Tibial nerve (tissue), 4 donors: ENCODE results near the gene HHLA2. TPM values are rescaled to one million over a fixed set of nuclear protein-coding genes. Genes with fewer than 3 reads are reported as not detected.

Source experiments
- DNase-seq, 2 donors: peaks; one replicate each; pipeline ENCODE4 v3.0.0-alpha.2; 2019; ENCODE audit warnings: low spot score in 2 of 2
- H3K27ac ChIP-seq, 4 donors: fragments of 200-600 bp; sonication (generic) in 3 of 4; one replicate each; pipeline ENCODE4 v1.5.1; 2017 to 2019; ENCODE audit warnings: mild to moderate bottlenecking in 1 of 4
- H3K27me3 ChIP-seq, 2 donors: fragments of 200-600 bp; sonication (generic) in 1 of 2; one replicate each; pipeline versions ENCODE4 v1.5.1 to v1.6.0; 2017 to 2019
- H3K36me3 ChIP-seq, 3 donors: fragments of 200-600 bp; sonication (generic); one replicate each; pipeline ENCODE4 v1.5.1; 2018 to 2019
- H3K4me1 ChIP-seq, 4 donors: fragments of 200-600 bp; sonication (generic) in 3 of 4; one replicate each; pipeline ENCODE4 v1.5.1; 2017 to 2019
- H3K4me3 ChIP-seq, 4 donors: fragments of 200-600 bp; sonication (generic) in 3 of 4; one replicate each; pipeline ENCODE4 v1.5.1; 2017 to 2019; ENCODE audit warnings: mild to moderate bottlenecking in 1 of 4, moderate library complexity in 1 of 4
- H3K9me3 ChIP-seq, 4 donors: fragments of 200-600 bp; sonication (generic) in 3 of 4; one replicate each; pipeline ENCODE4 v1.5.1; 2017 to 2019
- EP300 ChIP-seq, 2 donors: sonication (generic); formaldehyde crosslinking; IDR thresholded peaks; one replicate each; pipeline ENCODE4 v1.6.1; 2017; ENCODE audit warnings: antibody characterized with exemption in 2 of 2, mild to moderate bottlenecking in 1 of 2
- POLR2A ChIP-seq, 2 donors: fragments of 450-650 bp; IDR thresholded peaks; one replicate each; pipeline ENCODE4 v1.6.1; 2017; ENCODE audit warnings: antibody characterized with exemption in 2 of 2, mild to moderate bottlenecking in 2 of 2, moderate library complexity in 2 of 2
- WGBS, 2 donors: methylation state at CpG; one replicate each; pipeline ENCODE4 v1.1.5; 2018; 5-methylcytosine and 5-hydroxymethylcytosine counted together
- total RNA-seq, 4 donors: library from RNA; depleted of rRNA; stranded (reverse); fragments of >200 nt; gene quantifications; one replicate each; pipeline ENCODE4 v1.1.0, GENCODE V29; 2016
- TF ChIP-seq, protein P1 (sequence below), 5 experiments: fragments of 200-600 bp in 3 of 5; fragments of 450-650 bp in 2 of 5; sonication (generic) in 3 of 5; IDR thresholded peaks; one replicate each; pipeline ENCODE4 v1.5.1; 2016 to 2019; ENCODE audit warnings: antibody characterized with exemption in 5 of 5, mild to moderate bottlenecking in 3 of 5, moderate library complexity in 2 of 5

HHLA2 gene
- total RNA-seq, 4 donors from 2014 or later, result 0.21 to 6.1 TPM; not detected in 2

- no peak overlapping the region for H3K4me3 ChIP-seq
- H3K36me3 ChIP-seq, result no peaks in the 10 kb centered on the region
- H3K9me3 ChIP-seq, result no peaks in the 10 kb centered on the region
- H3K27ac ChIP-seq, result no peak overlapping the region
- no peaks in the 10 kb centered on the region for H3K4me1 ChIP-seq
- no peaks in the 10 kb centered on the region for H3K27me3 ChIP-seq
- TF ChIP-seq POLR2A (IDR thresholded peaks at IDR 0.05) (no peak), EP300 (IDR thresholded peaks at IDR 0.05) (no peak)
- TF ChIP-seq, protein P1, sequence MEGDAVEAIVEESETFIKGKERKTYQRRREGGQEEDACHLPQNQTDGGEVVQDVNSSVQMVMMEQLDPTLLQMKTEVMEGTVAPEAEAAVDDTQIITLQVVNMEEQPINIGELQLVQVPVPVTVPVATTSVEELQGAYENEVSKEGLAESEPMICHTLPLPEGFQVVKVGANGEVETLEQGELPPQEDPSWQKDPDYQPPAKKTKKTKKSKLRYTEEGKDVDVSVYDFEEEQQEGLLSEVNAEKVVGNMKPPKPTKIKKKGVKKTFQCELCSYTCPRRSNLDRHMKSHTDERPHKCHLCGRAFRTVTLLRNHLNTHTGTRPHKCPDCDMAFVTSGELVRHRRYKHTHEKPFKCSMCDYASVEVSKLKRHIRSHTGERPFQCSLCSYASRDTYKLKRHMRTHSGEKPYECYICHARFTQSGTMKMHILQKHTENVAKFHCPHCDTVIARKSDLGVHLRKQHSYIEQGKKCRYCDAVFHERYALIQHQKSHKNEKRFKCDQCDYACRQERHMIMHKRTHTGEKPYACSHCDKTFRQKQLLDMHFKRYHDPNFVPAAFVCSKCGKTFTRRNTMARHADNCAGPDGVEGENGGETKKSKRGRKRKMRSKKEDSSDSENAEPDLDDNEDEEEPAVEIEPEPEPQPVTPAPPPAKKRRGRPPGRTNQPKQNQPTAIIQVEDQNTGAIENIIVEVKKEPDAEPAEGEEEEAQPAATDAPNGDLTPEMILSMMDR (IDR thresholded peaks at IDR 0.05), result no peak
- no peak for DNase-seq
- WGBS, 2 donors, result 83 to 89% methylated on average over 1 of the region's 1 CpG
These were observed 37.6 kb downstream of the HHLA2 start for GRCh38 chr3:108333961-108334360.

DNA sequence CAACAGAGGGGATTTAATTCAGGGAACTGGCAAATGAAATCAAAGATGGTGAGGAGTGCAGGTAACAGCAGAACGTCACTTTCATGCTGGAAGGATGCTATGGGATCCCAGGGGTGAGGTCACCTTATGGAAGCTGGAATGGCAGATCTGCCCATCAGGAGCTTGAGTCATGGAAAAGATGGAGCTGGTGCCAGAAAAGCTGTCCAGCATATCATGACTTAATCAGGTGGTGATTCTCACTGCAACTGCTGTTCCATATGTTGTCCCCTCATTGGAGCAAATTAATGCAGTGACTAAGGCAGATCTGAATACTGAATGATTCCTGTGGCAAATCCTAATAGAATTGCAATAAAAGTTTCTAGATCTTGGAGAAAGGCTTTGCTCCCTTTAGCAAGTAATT lies 38.4 kb downstream of the HHLA2 start:
- no peak overlapping the region for H3K4me3 ChIP-seq
- no peaks in the 10 kb centered on the region for H3K4me1 ChIP-seq
- DNase-seq, result no peak
- H3K9me3 ChIP-seq, result no peaks in the 10 kb centered on the region
- H3K27me3 ChIP-seq, result no peaks in the 10 kb centered on the region
- no peaks in the 10 kb centered on the region for H3K36me3 ChIP-seq
- H3K27ac ChIP-seq, result no peak overlapping the region
- TF ChIP-seq, protein P1 (IDR thresholded peaks at IDR 0.05), result no peak
- TF ChIP-seq EP300 (IDR thresholded peaks at IDR 0.05) (no peak), POLR2A (IDR thresholded peaks at IDR 0.05) (no peak)
- 86 to 87% methylated on average over 1 of the region's 1 CpG for WGBS, 2 donors

GRCh38 chr3:108338901-108339545 lies 42.7 kb downstream of the HHLA2 start:
- Histone ChIP-seq H3K4me3 (no peak overlapping the region), H3K36me3 (no peaks in the 10 kb centered on the region), H3K9me3 (no peaks in the 10 kb centered on the region), H3K4me1 (no peaks in the 10 kb centered on the region), H3K27ac (no peak overlapping the region), H3K27me3 (no peaks in the 10 kb centered on the region)
- DNase-seq, result no peak
- TF ChIP-seq, protein P1 (IDR thresholded peaks at IDR 0.05), result no peak
- no peak for TF ChIP-seq POLR2A (IDR thresholded peaks at IDR 0.05)
- no peak for TF ChIP-seq EP300 (IDR thresholded peaks at IDR 0.05)

GRCh38 chr3:108341911-108342310 lies 45.6 kb downstream of the HHLA2 start:
- no peak overlapping the region for H3K27ac ChIP-seq
- no peaks in the 10 kb centered on the region for H3K36me3 ChIP-seq
- H3K27me3 ChIP-seq, result no peaks in the 10 kb centered on the region
- WGBS, 2 donors, result 77 to 83% methylated on average over 6 of the region's 6 CpGs
- H3K9me3 ChIP-seq, result no peaks in the 10 kb centered on the region
- no peak for DNase-seq
- TF ChIP-seq EP300 (IDR thresholded peaks at IDR 0.05) (no peak), POLR2A (IDR thresholded peaks at IDR 0.05) (no peak)
- TF ChIP-seq, protein P1 (IDR thresholded peaks at IDR 0.05), result no peak
- H3K4me1 ChIP-seq, result no peaks in the 10 kb centered on the region
- no peak overlapping the region for H3K4me3 ChIP-seq

- no peak for DNase-seq
- WGBS, 2 donors, result 67 to 80% methylated on average over 4 of the region's 4 CpGs
These were observed 46.6 kb downstream of the HHLA2 start for GRCh38 chr3:108342837-108343486.

More at GRCh38 chr3:108342837-108343486, 46.6 kb downstream of the HHLA2 start:
- H3K27me3 ChIP-seq, result no peaks in the 10 kb centered on the region
- no peak overlapping the region for H3K27ac ChIP-seq
- TF ChIP-seq, protein P1 (IDR thresholded peaks at IDR 0.05), result no peak
- TF ChIP-seq EP300 (IDR thresholded peaks at IDR 0.05), result no peak
- TF ChIP-seq POLR2A (IDR thresholded peaks at IDR 0.05), result no peak
- no peaks in the 10 kb centered on the region for H3K36me3 ChIP-seq
- no peaks in the 10 kb centered on the region for H3K4me1 ChIP-seq
- H3K4me3 ChIP-seq, result no peak overlapping the region
- no peaks in the 10 kb centered on the region for H3K9me3 ChIP-seq
